GM19099 (cell line): ENCODE data around the gene GPBAR1.

Experiments used
- POLR2A ChIP-seq: IDR thresholded peaks from 3 replicates; pipeline ENCODE4 v1.6.1; 2011; ENCODE audit warnings: low read depth; ENCODE audit not compliant: insufficient read length; ENCODE audit errors: extremely low read depth

GPBAR1 gene

DNA sequence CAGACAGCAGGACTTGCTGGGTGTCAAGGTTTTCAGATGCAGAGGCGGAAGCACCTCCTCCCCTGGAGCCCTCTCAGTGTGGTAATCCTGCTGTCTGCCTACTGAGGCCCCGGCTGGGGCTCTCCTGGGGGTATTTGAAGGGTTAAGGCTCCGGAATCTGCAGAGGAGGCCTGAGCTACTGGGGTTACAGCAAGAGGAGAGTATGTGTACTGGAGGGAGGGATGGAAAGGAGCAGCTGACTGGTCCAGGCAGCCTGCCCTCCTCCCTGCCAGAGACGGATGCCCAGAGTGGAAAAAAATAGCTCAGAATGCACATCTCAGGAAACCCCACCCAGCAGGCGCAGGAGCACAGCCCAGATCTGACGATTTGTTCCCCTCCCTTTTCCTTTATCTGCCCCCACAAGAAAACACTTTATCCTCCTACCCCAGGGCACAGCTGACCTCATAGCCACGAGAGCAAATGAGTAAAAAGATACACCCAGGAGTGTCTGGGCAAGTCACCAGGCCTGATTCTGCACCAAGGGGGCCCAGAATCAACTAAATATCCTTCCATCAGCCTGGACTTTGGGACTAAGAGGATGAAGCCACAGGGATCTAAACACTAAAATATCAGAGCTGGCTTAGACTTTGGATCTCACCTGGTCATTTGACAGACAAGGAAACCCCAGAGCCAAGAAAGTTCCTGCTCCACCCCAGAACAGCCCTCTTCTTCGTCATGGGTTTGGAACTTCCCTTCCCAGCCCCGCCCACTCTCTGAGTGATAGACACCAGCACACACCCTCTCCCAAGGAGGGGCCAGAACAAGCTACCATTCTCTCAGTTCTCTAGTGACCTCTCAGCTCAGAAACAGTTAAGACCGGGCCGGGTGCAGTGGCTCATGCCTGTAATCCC lies 26.0 kb downstream of the GPBAR1 start:
- TF ChIP-seq POLR2A, result peak; percentile 40

- TF ChIP-seq POLR2A, result no peak
Measured at GRCh38 chr2:218289639-218290315, 29.0 kb downstream of the GPBAR1 start.

GRCh38 chr2:218290316-218291261 lies 29.8 kb downstream of the GPBAR1 start:
- TF ChIP-seq POLR2A, result peak; percentile 36

- TF ChIP-seq POLR2A, result no peak
Measured at GRCh38 chr2:218291318-218292047, 30.7 kb downstream of the GPBAR1 start.

DNA sequence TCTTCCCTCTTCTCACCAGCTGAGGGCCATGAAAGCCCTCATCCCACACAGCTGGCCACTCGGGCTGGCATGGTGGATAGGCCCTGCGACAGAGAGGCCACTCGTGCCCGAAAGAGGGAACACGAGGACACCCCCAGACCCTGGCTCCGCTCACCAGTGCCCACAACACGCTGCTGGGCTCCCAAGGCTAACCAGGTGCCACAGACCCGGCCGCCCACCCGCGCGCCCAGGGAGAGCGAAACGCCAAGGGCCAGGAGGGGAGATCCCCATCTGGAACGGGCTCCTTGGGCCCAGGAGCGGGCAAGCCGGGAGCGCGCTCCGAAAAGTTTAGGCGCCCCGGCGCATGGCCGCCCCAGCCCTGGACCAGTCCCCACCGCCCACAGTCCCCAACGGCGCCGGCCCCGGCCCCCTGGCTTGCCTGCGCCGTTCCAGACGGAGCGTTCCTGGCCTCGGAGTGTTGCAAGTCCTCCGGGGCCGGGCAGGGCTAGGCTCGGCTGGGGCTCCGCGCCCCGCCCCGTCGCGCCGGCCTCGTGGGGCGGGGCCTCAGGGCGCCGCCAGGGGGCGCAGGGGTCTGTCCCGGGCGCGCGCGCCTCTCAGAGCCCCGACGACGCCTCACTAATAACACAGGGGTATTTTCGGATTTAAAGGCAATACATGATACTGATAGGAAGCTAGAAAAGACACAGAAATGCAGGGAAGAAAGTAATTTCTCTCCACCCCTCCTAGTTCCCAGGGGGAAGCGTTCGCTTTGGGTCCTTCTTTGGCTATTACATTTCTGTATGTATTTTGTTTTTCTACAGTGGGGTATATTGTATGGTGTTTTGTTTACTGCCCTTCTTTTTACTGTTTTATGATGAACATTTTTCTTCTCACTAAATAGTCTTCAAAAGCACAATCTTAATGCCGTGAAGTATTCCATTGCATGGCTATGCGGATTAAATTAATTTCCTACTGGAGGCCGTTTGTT lies 31.5 kb downstream of the GPBAR1 start, which contains the start of gene TMBIM1:
TMBIM1 (minus strand) TSS at position 456 of the 967 bp plus-strand sequence. CDS start 10,362 bp downstream, outside the sequence.
- TF ChIP-seq POLR2A, result peak; percentile 52

DNA sequence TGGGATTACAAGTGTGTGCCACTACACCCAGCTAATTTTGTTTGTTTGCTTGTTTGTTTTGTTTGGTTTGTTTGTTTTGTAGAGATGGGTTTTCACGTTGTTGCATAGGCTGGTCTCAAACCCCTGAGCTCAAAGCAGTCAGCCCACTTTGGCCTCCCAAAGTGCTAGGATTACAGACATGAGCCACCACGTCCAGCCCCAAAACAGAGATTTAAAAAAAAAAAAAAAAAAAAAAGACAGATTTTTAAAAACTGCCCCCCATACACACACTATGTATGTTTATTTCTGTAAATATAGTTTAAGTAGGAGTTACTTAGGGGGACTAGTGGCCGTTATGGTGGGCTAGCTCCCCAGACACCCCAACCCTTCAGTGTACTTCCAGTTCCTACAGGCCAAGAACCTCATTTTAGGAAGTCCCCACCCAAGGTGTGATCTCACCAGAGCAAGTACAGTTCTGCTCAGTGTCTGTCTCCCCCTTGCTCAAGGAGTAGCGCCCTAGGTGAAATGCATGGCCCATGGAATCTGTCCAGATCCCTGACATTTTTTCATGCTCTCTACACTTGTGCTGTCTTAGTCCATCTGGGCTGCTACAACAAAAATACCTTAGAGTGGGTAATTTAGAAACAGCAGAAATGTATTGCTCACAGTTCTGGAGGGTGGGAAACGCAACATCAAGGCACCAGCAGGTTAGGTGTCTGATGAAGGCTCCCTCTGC lies 33.1 kb downstream of the GPBAR1 start:
- TF ChIP-seq POLR2A, result no peak

- TF ChIP-seq POLR2A, result no peak
Measured at GRCh38 chr2:218294430-218295022, 33.7 kb downstream of the GPBAR1 start.

DNA sequence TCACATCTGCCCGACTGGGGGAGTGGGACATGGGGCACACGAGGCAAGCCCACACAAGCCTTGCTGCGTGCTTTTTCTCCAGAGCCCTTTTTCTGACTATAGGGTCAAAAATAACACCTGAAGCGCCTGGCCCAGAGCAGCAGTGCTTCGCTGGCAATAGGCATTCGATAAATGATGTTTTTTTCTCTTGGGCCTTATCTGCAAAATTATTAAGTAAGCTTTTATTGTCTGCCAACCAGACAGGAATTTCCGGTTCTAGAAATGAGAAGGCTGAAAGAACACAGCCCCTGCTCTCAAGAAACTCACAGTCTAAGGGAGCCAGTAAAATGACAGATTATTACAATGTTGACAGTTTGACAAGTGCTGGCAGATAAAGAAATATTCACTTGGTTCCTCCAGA lies 34.2 kb downstream of the GPBAR1 start:
- TF ChIP-seq POLR2A, result no peak

DNA sequence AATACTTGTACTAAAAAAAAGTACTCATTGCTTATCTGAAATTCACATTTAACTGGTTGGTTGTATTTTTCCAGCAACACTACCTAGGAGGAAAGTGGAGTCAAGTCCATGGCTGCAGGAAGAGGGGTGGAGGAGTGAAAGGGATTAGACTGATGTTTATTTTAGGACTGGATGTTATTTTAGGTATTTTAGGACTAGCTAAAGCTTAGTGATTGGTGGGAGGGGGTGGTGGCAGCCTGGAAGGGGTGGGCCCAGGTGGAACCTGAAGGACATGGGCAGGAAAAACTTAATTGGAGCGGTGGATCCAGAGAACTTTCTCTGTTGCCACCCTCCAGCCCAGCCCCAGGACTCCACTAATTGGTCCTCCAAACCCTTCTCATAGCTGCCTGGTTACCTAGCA lies 35.4 kb downstream of the GPBAR1 start:
- no peak for TF ChIP-seq POLR2A

DNA sequence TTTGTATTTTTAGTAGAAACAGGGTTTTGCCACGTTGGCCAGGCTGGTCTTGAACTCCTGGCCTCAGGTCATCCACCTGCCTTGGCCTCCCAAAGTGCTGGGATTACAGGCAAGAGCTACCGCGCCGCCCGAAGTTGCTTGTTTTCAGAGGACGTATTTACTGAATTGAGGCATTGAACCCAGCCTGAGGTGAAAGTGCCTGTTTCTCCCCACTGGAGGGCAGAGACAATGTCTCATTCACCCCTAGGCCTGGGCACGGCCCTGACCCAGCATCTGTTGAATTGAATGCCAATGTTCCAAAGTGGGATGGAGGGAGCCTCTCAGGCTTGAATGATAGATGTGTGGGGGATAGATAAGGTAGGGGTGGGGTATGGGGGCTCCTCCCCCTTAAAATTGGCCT lies 36.0 kb downstream of the GPBAR1 start:
- no peak for TF ChIP-seq POLR2A

DNA sequence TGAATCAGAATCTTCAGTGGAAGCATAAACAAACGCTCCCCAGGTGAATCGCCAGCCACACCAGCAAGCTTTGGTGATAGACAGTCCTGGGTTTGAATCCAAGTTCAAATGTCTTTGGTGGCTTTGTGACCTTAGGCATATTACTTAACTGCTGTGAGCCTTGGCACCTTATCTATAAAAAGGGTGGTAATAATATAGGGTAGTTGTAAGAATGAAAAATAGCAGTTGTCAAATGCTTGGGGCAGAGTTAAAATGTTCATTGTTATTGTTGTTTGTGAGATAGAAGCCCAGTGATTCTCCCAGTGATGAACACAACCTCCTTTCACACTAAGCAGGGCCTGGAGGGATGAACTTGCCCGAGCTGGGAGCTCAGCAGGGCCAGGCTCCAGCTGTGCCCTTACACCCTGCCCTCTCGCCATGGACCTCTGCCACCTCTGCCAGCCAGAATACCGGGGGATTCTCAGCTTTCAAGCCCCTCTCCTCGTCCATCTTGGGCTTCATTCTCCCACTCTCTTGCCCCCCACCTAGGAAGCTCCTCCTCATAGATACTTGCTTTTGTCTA lies 37.6 kb downstream of the GPBAR1 start:
- TF ChIP-seq POLR2A, result no peak

GRCh38 chr2:218300141-218300540 lies 39.3 kb downstream of the GPBAR1 start:
- no peak for TF ChIP-seq POLR2A

DNA sequence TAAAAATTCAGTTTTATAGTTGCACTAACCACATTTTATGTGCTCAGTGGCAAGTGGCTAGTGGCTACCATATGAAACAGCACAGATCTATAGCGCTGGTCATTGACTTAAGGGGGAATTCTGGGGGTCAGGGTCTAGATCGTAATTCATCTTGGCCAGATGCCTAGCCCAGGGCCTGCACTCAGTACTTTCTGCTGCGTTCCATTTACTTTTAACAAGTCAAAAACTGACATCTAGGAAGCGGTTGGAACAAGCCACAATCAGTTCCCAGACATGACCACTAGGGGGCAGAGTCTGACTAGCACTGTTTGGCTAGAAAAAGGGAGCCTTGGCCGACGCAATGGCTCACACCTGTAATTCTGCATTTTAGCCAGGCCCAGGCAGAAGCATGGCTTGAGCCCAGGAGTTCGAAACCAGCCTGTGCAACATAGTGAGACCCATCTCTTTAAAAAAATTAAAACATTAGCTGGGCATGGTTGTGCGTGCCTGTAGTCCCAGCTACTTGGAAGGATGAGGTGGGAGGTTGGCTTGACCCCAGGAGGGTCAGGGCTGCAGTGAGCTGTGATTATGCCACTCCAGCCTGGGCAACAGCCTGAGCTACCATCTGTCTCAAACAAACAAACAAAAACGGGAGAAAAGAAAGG lies 40.5 kb downstream of the GPBAR1 start:
- TF ChIP-seq POLR2A, result no peak
